HK-2 (cell line): Measurements from ENCODE around the gene CASZ1.
A peak's percentile ranks its signal among the peaks of the same experiment; 100 is the strongest.

Experiments used
- DNase-seq: peaks from one replicate; pipeline ENCODE4 v3.0.0-alpha.2; 2018; ENCODE audit not compliant: unreplicated experiment

CASZ1 gene

DNA sequence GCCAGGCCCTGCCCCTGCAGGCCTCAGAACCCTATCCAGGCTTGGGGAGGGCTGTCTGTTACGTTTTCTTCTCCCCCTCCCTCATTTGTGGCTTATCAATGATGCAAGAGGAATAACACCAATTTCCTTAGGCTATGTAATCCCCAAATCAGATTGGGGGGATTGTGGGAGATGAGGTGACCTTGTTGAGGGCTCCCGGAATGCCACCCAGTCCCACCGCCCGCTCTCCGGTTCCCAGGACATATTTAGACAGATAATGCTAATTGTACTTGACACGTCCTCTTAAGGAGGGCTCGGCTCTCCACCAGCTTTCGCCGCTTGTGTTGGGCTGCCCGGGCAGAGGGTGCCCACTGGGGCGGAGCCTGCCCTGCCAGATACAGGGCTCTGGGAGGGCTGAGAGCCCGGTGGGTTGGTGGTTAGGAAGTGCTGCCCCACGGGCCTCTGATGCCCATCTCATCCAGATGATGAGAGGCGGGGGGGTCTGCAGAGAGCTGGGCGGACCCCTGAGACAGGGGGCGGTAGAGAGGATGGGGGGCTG, 90.0 kb downstream of the CASZ1 start:
- no peak for DNase-seq

DNA sequence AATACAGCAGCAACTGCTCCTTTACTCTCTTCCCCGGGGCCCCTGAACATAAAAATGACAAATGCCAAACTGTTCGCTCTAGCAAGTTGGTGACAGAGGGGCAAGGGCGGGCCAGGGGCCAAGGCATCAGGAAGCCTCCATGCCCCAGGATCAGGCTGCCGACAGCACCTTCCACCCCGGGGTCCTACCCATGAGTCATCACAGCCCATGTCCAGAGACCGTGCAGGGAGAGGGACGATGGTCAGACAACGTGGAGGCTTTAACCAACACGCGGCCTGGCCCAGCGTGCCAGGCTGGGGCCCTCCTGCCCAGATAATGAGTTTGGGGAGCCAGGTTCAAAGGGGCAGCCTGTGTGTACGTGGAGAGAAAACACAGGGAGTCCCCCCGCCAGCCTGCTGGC, 90.5 kb downstream of the CASZ1 start:
- no peak for DNase-seq

DNA sequence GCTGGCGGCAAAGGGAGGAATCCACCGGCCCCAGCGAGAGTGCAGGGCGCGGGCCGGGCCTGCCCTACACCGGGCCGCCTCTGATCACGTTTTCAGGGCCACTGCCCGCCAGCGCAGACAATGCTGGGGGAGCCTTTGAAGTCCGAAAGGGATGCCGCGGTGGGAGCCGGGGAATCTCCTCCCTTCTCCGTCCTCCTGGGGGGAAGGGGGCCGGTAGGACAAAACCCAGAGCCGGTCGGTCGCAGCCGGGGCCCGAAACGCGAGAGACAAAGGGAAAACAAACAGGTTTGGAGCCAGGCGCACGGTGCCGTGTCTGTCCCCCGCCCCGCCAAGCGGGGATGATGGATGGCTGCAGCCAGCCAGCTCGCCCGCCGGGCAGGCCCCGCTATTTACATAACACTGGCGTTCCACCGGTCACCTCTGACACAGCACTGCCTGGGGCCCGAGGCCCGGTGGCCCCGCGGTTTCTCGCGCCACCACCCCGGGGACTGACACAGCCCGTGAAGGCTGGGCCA, 92.0 kb downstream of the CASZ1 start:
- DNase-seq, result no peak

DNA sequence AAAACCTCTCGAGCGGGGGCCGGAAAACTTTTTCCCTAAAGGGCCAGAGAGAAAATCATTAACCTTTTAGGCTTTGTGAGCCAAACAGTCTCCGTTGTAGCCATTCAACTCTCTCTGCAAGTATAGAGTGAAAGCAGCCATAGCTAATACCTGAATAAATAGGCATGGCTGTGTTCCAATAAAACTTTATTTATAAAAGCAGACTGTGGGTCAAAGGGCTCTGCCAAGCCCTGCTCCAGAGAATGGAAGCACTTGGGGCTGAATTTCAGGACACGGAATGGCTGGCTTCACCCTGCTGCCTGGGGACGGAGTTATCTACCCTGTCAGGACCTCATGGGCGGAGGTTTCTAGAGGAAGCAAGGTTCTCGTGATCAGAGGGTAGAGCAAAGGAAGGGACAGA, 92.7 kb downstream of the CASZ1 start:
- no peak for DNase-seq

DNA sequence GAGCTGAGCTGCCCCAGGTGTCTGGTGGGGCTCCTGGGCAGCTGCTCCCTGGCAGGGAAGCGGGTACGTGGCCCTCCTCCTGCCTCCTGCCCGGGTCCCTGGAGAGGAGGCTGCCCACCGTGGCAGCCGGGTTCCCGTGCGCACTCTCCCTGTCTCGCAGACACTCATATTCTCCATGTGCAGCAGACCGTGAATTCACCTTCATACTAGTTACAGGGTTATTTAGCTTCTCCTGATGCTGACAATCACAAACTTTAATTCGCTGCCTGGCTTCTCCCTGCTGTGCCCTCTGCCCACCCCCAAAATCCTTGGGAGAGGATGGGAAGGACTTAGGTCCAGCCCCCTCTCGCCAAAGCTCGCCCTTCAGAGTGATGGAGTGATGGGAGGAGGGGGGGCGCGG, 95.3 kb downstream of the CASZ1 start:
- DNase-seq, result no peak

DNA sequence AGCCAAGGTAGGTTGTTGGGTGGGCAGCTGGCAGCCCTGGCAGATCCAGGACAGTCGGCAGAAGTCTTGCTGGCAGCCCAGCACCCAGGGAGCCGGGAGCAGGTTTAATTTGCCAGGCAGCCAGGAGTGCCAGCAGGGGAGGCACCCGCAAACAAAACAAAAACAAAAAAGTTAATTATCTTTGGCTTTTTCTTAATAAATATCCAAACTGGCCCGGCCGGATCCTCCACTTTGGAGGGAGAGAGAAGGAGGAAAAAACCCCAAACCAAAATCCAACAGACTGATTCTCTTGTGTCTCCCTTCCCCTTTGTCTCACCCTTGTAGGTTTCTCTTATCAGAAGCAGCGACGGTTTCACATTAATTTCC, 97.0 kb downstream of the CASZ1 start:
- no peak for DNase-seq

DNA sequence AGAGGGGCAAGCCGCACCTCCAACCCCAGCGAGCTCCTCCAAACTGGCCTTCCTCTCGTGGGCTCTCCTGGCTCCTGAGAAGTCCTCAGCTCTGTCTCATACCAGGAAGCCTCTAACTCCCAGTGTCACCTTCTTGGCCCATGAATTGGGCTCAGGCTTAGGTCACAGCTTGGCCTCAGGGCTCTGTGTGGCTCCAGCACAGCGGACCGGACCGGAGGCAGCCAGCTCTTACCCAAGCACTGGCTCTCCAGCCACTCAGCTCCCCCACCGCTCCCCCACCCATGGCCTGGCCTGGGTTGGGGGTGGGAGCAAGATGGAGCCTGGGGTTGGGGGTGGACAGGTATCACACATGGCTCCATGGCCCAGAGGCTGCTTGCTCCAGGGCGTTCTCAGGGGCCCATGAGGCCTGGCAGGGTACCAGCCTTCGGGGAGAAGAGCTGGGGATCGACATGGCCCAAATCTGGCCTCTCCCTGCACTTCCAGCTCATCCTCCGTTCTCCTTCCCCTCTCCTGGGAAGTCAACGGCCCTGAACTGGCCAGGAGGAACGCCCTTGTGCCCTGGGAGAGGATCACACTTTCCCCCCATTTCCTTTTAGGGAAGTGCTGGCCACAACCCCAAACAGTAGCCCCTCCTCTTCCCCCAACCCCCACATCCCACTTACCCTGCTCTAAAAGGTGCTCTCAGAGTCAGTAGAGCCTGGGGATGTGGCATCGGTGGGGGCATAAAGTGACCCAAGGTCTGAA, 97.5 kb downstream of the CASZ1 start:
- DNase-seq, result no peak

DNA sequence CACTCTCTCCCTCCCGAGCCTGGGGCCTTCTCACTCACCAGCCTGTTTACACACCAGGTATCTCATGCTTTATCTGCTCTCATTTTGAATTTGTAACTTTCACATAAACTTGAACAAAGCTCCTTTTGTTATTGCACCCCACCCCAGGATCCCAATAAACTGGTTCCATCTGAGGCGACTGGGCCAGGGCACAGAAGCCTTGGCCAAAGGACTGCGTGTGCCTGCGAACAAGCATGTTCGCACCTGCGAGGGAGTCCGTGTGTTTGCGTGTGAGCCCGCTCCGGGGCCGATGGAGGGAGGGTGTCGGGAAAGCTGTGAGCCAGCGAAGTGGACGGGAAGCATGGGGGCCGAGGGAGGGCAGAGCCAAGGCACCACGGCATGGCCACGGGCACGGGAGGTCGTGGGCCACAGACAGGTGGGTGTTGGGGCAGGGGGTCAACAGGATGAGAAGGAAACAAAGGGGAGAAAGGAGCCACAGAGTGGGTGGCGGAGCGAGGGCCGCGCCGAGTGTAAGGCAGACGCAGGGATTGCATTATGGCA, 98.8 kb downstream of the CASZ1 start:
- no peak for DNase-seq

DNA sequence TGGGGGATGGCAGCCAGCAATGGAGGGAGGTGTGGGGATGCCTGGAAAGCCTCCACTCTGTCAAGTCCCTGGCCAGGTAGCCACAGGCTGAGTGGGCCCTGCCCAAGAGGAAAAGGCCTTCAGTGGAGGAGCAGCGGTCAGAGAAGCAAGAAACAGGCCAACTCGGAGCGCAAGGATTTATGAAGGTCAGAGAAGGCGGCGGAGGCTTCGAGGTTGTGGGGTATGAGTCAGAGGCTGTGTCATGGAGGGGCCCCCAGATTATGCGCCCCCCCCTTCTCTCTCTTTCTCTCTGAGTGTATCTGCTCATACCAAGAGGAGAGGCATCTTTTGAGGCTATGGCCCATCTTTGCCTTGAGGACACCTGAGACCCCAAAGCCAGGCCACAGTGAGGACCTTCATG, 99.5 kb downstream of the CASZ1 start:
- DNase-seq, result no peak

DNA sequence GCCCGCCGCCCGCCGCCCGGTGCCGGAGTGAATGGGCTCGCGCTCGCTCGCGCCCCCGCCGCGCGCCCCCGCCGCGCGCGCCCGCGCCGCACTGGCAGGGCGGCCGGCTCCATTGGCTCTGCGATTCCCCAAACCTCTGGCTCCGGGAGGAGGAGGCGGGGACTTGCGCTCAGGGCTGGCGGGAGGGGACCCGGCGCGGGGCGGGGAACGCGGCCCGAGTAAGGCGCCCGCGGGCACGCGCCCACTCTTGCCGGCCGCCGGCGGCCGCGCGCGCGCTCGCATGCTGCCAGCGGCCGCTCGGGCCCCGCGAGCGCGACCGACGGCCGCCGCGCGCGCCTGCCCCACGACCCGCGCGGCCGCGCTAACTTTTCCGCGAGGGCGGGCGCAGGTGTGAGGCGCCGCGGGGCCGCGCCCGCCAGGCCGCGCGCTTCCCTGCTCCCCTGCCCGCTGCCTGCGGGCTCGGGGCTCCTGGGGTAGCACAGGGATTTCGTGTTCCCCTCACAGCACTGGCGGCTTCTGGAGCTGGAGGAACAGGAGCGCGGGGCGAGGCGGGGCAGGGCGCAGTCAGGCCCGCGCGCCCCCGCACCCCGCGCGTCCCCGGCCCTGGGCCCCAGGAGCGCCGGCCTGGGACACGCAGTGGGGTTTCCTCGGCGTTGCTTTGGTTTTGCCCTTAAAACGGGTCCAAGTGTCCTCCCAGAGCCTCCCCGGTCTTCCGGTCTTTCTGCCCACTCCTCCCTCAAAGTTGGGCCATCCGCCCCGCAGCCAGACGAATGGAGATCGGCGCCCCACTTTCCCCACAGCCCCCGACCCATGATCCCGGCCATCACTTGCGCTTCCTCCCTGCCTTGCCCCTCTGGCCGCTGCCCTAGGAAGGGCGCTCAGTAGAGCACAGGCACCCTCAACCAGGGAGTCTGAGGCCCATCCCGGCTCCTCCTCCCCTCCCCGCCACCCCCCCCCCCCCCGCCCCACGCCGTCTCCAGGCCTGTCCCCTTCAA, 101.5 kb downstream of the CASZ1 start:
- DNase-seq, result peak; percentile 69

DNA sequence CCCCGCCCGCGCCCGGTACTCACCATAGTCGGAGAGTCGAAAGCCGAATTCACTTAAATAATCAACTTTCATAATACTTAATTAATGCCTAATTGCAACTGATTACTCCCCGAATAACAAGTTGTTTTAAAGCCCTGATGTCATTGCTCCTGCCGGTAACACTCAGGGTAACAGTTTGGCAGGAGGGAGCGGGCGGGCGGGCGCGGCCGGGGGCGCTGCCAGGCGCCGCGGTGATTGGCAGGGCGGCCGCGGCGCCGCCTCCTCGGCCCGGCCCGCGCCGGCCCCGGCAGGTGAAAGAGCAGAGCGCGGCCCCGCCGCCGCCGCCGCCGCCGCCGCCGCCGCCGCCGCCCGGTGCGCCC, 102.2 kb downstream of the CASZ1 start:
- peak; percentile 38 for DNase-seq

DNA sequence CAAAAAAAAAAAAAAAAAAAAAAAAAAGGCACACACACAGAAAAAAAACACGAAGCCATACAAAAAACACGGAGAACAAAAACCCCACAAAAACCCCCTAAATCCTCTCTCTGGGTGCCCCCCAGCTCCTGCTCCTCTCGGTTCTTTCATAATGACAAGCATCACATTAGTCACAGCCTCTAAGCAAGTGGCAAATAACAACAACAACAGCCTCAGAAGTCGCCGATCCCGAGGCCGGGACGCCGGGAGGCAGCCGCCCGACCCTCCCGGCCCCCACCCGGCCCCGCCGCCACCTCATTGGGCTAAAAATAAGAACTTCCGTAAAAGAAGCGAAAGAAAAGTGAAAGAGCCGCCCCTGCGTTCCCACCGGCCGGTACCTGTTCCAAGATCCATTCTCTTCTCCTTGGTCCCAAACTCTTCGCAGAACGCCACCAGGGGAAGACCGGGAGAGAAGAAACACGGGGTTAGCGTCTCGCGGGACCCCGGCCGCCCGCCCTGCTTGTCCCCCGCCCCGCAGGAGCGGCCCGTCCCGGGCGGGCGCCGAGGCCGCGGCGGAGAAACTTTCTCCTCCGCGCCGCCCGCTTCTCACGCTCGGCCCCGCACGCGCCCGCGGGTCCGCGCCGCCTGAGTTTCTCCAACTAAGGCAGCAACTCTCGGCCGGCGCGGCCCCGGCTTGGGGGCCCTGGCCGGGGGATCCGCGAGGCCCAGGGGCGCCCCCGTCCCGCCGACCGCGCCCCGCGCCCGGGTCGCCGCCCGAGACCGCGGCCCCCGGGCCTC, 102.8 kb downstream of the CASZ1 start:
- peak; percentile 31 for DNase-seq

DNA sequence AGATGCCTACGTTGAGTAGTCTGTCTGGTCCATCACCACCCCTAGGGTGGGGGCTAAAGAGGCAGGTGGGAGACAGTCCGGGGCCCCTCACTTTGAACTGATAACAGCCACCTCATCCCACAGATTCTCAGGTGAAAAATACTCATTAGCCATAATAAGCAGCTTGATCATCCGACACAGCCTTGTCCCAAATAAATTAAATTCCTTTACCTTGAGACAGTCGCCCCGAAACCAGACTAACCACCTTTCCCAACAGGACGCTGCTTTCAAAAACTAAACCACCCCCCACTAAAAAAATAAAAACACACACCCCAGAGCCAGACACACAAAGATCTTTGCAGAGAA, 103.3 kb downstream of the CASZ1 start:
- DNase-seq, result no peak

DNA sequence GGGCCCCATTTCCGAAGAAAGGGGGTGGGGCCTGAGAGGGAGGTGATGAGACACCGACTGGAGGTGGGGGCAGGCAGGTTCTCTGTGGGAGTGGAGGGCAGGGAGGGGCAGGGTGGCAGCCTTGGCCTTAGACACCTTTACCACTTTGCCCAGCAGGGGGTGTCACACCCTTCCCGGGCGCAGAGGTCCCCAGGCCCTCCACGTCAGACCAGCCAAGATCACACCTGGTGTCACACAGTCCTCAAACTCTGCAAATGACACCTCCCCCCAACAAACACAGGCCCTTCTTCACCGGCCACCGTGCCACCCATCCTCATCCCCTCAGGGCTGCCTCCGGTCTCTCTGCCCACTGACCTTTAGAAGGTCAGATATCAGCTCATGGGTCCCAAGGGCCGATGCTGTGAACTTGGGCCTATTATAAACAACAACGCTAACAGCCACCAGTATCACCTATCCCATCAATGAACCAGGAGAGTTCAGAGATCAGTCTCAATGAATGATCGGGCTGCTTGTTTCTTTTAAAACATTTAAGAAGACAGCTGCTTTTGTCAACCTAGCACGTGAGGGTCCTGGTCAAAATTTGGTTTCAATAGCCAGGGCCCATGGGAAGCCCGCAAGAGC, 103.9 kb downstream of the CASZ1 start:
- DNase-seq, result peak; percentile 25

DNA sequence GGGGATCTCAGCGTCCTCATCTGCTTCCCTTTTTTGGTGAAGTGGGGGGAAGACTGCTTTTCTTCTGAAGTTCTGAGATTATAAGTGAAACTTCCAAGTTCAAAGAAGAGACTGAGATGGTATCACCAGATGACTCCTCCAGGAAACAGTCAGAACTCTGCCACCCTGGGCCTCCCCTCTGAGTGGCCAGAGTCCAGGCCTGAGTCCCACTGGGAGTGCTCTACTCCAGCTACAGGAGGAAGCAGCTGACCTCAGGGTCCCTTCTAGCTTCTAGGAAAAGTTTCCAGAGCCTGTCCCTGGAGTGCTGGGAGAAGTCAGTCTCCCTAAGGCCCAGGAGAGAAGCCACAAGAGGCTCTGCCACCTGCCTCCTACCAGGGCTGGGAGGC, 104.7 kb downstream of the CASZ1 start:
- no peak for DNase-seq

DNA sequence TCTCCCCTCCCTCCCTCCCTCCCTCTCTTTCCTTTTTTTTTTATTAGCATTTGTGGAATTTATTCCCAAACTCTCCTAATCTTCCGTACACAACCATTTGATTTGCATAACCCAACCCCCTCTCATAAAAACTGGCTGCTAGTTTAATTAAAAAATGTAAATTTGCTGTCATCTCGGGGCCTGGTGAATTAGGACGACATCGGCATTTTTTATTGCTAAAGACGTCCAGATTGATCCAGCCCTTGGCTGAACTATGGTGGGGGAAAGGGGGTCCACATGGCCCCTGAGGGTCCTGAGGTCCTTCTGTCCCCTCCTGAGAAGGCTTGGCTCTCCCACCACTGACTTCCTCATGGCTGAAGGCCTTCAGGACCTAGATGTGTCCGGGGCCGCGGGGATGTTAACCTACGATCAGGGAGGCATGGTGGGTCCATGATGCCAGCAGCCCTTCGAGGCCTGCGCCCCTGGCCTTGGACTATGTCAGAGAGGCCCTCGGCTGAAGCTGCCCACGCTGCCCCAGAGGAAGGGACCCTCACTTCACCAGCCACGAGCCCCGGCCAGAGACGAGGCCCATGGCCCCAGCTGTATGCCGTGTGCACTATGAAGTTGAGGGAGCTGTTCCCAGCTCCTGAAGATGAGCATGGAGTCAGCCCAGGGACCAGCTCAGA, 105.2 kb downstream of the CASZ1 start:
- no peak for DNase-seq

DNA sequence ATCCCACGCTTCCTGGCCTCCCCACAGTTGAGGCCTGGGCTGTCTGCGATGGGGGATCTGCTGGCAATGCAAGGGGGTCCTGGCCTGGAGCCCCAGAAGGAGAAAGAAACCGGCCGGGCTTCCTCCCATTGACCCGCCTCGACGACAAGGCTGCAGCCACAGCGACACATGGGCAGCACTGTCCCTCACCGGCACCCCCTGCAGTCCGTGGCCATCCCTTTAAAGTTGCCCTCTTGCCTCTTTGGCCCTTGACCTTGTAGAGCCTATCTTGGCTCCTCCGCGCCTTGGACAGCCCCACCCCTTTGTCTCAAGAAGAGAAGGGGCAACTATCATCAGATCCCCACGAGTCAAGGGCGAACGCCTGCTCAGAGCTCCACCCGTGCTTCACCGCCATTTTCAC, 106.0 kb downstream of the CASZ1 start:
- DNase-seq, result no peak

DNA sequence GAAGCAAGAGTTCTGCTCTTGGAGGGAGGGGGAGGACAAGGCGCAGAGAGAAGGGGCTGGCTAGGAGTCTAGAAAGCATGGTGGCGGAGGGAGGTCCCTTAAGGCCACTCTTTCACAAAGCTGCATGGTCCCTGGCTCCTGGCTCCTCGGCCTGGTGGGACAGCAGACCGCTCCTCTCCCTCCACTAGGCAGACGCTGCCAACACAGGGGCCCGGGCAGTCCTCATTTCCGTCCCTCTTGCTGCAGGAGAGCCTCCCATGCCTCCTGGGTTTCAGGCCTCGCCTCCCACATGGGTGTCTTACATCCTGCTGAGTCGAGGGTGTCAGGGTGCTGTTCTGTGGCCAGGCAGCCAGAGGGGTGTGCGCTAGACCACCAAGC, 108.0 kb downstream of the CASZ1 start:
- no peak for DNase-seq

DNA sequence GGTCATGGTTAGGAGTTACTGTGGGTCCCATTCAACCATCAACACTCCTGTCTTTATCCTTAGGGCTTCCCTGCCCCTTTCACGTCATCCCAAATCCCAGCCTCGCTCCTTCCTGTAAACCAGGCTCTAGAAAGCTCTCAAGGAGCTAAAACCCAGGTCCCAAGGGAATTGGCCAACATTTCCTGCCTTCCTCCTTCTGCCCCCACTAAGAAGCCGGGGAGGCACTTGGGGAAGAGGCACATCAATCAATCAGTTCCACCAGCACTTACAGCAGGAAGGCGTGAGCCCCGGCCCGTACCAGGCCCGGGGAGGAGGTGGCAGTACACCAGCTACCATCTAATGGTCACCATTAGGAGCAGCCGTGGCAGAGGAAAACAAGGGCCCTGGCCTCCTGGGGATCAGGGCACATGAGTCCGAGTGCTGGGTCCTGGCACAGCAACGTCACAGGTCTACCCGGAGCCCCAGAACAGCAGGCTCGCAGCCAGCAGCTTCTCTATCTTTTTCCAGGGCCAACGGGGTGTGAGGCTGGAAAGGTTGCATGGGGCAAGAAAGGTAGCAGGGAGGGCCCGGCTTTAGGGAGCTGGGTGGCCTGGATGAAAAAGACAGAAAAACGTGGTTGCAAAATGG, 108.6 kb downstream of the CASZ1 start:
- no peak for DNase-seq

DNA sequence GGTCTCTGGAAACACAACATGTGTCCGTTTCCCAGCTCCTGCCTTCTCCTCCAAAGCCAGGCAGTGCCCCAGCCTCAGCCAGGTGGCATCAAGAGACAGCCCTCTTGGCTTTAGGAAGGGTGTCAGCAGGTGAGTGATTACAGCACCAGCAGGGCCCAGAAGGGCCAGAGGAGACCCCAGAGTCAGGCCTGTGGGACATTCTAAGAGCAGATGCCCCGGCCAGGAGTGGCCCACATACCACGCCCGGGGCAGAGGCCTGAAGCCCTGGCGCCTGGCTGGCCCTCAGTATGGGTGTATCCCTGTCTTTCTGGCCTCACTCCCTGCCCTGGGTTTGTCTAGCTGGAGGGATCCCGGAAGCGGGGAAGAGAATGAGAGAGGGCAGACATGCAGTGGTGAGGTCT, 109.2 kb downstream of the CASZ1 start:
- DNase-seq, result no peak
